Prostate gland (tissue), 2 donors: ENCODE results near the gene CCER1.

Experiments used
- CTCF ChIP-seq, 4 experiments: fragments of 200-600 bp in 2 of 4; fragments of 450-650 bp in 2 of 4; sonication (generic) in 2 of 4; IDR thresholded peaks; 1 replicate in 3 of 4; 2 replicates in 1 of 4; pipeline ENCODE4 v1.5.1; 2016 to 2019; ENCODE audit warnings: antibody characterized with exemption in 4 of 4, mild to moderate bottlenecking in 2 of 4, moderate library complexity in 2 of 4
- POLR2A ChIP-seq: fragments of 450-650 bp; IDR thresholded peaks from one replicate; pipeline ENCODE4 v1.6.1; 2016; ENCODE audit warnings: antibody characterized with exemption, mild to moderate bottlenecking

DNA sequence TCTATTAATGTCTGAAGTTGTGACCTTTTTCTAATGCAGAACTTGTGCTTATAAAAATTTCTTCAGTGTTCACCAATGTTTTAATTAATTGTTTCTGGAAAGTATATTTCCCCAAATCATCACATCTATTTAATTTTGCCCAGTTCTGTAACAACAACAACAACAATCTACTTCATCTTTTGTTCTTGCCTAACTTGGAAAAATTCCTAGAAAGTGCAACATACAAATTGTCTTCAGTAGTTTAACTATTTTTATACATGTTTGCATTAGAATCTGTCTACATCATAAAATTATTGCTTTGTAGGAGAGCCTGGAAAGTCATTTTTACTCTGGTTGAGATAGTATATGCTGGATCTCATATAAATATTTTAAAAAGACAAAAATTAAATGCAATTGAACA, 38.5 kb downstream of the CCER1 start:
- TF ChIP-seq CTCF (IDR thresholded peaks at IDR 0.05) (no peak), POLR2A (no peak)
